ENCODE results near the gene FBXW10.
"Not testable (repeated sequence)": the region's sequence is repeated elsewhere in the genome, so short reads cannot be mapped to it uniquely, and the experiment has no call there.

Gene FBXW10, protein sequence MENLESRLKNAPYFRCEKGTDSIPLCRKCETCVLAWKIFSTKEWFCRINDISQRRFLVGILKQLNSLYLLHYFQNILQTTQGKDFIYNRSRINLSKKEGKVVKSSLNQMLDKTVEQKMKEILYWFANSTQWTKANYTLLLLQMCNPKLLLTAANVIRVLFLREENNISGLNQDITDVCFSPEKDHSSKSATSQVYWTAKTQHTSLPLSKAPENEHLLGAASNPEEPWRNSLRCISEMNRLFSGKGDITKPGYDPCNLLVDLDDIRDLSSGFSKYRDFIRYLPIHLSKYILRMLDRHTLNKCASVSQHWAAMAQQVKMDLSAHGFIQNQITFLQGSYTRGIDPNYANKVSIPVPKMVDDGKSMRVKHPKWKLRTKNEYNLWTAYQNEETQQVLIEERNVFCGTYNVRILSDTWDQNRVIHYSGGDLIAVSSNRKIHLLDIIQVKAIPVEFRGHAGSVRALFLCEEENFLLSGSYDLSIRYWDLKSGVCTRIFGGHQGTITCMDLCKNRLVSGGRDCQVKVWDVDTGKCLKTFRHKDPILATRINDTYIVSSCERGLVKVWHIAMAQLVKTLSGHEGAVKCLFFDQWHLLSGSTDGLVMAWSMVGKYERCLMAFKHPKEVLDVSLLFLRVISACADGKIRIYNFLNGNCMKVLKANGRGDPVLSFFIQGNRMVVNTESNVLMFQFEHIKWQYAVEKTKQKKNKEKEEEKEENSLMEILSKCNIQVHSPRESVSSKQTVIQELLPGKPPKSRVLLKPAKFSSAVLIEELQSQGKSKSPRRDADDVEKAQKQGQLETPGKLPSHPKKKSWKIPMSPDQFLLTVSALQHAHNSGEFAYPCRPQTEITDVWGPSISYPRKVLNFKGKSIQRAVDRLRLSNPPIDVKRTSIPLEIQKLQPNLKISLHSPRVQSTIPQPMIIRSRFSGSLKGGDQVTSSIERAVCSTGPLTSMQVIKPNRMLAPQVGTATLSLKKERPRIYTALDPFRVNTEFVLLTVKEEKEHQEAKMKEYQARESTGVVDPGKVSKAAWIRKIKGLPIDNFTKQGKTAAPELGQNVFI

GRCh38 chr17:18743699-18744421 is at the start of gene FBXW10:
TSS of gene FBXW10 (plus strand) at chr17:18744054. CDS start at chr17:18744245, 191 bp downstream.
- not testable (repeated sequence) for DNase-seq

DNA sequence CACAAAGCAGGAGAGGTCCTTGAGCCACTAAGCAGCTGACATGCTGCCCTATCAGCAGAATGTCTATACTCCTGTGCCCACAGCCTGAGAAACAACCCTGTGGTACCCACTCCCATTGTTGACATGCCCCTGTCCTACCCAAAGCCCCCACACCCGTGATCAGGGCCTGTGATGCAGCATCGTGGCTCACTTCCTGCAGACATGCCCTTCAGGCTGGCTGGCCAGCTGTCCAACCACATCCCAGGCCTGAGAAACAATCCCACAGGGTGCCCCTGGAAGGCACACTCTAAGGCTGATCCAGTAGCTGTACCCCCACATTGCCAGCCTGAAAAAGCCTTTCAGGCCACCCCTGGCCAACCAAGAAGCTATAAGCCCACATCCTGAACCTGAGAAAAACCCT is 48.7 kb upstream of the FBXW10 start:
- not testable (repeated sequence) for DNase-seq

GRCh38 chr17:18698473-18699103 is 45.3 kb upstream of the FBXW10 start:
- not testable (repeated sequence) for DNase-seq

DNA sequence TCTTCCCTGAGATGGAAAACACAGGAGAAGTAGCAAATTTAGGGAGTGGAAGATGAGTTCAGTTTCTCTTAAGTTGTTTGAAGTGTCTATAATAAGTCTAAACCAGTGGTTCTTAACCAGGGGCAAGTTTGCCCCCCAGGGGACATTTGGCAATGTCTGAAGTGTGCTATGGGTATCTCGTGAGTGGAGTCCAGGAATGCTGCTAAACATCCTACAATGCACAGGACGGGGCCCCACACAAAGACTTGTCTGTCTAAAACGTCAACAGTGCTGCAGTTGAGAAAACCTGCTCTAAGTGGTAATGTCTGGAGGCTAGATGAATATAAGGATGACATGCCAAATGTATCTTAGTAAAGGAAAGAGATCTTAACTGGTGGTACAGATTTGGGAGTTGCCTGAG is 37.9 kb upstream of the FBXW10 start:
- DNase-seq = not testable (repeated sequence)

DNA sequence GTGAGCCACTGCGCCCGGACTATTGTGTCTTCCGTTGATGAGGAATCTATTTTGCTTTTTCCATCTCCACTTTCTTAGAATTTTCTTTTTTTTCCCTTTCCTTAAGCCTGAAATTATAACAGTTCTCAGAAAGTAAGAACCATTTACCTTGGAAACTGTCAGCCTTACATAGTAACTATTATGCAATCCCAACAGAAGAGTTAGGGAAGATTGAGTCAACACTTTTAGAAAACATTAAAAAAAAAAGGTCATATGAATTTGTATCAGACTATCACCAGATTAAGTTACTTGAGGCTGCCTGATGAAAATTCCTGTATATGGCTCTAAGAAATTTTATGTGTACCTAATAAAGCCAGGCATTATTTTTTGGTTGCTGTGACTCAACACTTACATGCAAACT is 35.6 kb upstream of the FBXW10 start:
- DNase-seq = not testable (repeated sequence)

DNA sequence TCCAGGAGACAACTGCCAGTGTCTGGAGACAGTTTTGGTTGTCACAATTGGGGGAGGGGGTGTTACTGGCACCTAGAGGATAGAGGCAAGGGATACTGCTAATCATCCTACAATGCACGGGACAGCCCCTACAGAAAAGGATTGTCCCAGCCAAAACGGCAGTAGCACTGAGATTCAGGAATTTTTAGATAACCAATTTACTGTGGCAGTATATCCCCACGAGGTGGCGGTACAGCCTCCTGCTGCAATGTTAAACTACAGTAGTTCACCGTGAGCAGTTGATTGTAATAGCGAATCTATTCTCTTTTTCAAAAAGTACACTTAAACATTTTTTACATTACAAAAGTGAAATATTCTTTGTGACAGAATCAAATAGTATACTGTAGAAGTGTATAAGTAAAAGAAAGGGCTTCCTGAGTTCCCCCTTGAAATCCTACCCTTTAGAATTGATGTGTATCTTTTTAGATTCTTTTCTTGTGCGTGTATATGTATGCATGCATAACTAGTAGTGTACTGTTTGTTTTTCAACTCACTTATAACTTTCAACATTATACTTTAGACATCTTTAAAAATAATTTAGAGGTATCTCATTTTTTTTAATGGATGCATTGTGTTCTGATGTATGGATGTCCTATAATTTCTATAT is 31.4 kb upstream of the FBXW10 start:
- DNase-seq = peak; percentile 78

GRCh38 chr17:18718643-18719427 is 25.0 kb upstream of the FBXW10 start:
- DNase-seq = not testable (repeated sequence)

DNA sequence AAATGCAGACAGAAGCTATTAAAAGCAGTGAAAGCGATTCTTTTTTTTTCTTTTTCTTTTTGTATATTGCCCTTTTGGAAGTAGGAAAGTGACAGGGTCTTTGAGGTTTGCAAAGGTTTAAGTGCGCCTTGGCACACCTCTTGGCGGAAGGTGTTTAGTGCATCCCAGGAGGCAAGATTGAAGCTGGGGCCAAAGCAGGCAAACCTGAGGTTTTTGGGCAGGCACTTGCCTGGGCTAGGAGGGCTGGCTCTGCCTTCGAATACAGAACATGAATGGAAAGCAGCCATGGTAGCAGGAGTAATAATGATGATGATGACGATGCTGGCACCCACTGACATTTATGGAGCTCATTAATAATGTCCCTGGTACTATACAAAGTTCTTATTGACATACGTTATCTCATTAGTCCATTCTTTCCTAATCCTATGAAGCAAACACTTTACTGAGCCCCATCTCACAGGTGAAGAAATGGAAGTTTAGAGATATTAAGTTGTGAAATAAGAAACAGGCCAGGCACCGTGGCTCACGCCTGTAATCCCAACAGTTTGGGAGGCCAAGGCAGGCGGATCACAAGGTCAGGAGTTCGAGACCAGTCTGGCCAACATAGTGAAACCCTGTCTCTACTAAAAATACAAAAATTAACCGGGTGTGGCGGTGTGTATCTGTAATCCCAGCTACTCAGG is 24.3 kb upstream of the FBXW10 start:
- not testable (repeated sequence) for DNase-seq

- not testable (repeated sequence) for DNase-seq
These were observed 21.9 kb upstream of the FBXW10 start for GRCh38 chr17:18721775-18722547.

DNA sequence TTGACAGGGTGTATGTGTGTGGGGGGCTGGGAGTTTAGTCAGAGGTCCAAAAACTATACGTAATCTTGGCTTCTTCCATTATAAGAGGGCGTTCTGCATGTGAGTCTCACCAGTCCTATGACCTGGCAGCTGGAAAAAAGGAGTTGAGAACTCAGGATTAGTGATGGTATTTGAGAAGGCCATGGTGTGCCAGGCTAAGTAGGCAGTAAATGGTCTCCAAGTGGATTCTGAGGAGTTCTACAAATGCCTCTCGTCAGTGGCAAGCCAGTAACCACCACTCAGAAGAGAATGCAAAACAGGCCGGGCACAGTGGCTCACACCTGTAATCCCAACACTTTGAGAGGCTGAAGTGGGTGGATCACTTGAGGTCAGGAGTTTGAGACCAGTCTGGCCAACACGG is 21.2 kb upstream of the FBXW10 start:
- DNase-seq = not testable (repeated sequence)

GRCh38 chr17:18723509-18723908 is 20.3 kb upstream of the FBXW10 start:
- DNase-seq = not testable (repeated sequence)

- DNase-seq = not testable (repeated sequence)
These were observed 11.4 kb upstream of the FBXW10 start for GRCh38 chr17:18732438-18732837.

GRCh38 chr17:18733350-18733749 is 10.5 kb upstream of the FBXW10 start:
- not testable (repeated sequence) for DNase-seq

DNA sequence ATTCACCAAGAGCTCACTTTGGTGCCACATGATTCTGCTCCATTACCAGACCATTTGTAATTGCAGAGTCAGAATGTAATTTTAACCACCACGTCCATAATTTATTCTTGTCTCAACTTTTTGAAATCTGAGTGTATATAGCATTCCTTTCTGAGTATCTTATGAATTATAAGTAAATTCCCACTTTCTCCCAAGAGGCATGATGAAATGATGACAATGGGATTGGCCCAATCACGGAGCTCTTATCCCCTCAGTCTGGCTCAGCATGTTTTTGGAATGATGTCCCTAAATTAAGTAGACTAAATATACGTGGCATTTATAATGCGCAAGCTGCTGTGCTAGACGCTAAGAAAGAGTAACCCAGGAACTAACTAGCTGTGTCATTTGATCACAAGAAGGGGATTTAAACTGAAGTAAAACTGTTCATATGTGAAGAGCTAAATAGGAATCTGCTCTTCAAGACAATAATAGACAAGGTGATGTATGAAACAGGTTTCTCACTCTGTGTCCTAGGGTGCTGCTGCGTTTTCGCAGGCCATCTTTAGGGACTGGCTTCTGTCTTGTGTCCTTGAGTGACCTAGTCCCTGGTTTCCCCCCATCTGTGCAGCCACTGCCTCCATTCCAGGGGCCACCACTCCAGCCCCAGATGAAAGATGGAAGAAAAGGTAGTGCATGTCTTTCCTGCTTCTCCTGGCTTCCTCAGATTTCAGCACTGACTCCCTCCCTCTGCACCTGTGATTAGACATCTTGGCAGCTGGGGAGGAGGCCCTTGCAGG is 4.0 kb upstream of the FBXW10 start:
- not testable (repeated sequence) for DNase-seq

- not testable (repeated sequence) for DNase-seq
These were observed 2.6 kb upstream of the FBXW10 start for GRCh38 chr17:18741228-18741627.

DNA sequence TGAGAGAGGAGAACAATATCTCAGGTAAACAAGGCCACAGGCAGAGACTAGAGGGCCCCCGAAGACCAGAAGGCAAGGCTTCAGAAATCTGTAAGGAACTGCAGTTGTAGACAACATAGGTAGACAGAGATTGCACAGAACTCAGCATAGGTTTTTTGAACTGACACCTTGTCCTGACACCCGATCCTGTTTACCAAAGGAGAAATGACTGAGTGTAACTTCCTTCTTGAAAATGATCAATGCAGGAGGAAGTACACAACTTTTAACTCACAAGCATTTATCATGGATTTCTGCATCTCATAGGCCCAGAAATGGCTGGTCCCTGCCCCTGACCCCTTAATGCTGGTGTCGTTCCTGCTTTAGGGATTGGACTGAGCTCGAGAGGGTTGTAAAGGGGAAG is 872 bp downstream of the FBXW10 start:
- not testable (repeated sequence) for DNase-seq

DNA sequence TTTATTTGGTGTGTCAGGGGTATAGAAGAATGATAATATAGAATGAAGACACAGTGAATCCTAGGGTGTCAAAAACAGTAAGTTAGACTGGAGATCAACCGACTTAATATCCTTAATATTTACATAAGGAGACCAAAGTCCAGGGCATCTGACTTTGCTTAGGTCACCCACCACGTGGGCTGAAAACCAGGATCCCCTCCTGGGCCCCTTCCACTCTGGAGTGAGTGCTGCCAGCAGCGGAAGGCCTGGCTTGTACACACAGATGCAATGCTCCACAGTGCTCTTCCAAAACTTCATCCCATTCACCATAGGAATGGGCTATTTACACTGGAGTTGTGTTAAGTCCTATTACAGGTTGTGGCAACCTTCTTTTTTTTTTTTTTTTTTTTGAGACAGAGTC is 2.7 kb downstream of the FBXW10 start:
- not testable (repeated sequence) for DNase-seq

DNA sequence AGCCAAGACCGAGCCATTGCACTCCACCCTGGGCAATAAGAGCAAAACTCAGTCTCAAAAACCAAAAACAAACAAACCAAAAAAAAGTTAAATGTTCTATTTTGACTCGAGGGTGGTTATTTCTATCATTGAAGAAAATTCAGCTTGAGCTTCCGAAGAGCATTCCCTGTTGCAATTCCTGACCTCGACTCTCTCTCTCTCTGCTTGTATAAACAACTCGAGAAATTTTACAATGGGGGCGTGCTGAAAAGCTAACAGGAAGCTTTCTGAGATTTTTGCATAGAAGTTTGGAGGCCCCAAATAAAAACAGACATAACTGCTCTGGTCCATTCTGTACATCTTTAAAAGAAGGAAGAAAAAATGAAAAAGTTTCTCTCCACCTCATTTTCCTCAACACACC is 3.6 kb downstream of the FBXW10 start:
- DNase-seq = not testable (repeated sequence)
